Panc1 (cell line): ENCODE results near the gene ALK.

Source experiments
- CTCF ChIP-seq: fragments of 450-650 bp; IDR thresholded peaks from 2 replicates; pipeline ENCODE4 v1.5.1; 2017; ENCODE audit warnings: mild to moderate bottlenecking
- REST ChIP-seq, 2 experiments: IDR thresholded peaks; 2 replicates each; pipeline ENCODE4 v1.6.1; 2011 to 2012; ENCODE audit warnings: low read depth in 2 of 2, control low read depth in 1 of 2, low read length in 1 of 2, mild to moderate bottlenecking in 1 of 2, moderate library complexity in 1 of 2; ENCODE audit not compliant: insufficient read depth in 1 of 2
- TCF7L2 ChIP-seq: IDR thresholded peaks from 2 replicates; pipeline ENCODE4 v1.6.1; 2011; ENCODE audit warnings: mild to moderate bottlenecking, low read depth, low read length, inconsistent platforms

GRCh38 chr2:29267720-29268119 is 653.7 kb downstream of the ALK start:
- TF ChIP-seq CTCF: no peak
- TF ChIP-seq TCF7L2: no peak
- no peak for TF ChIP-seq REST (IDR thresholded peaks at IDR 0.05; ENCODE audit: insufficient read depth in 1 of 2, low read depth in 2 of 2, low read length in 1 of 2)
